H1 (cell line): Measurements from ENCODE around the gene WIPI1. TPM values are rescaled to one million over a fixed set of nuclear protein-coding genes. Genes with fewer than 3 reads are reported as not detected.

Source experiments
- CTCF ChIA-PET: fragments of 300-600 bp; sonication (Branson Sonifier 250); formaldehyde crosslinking; loops from one replicate; lab custom pipeline; 2021; ENCODE audit not compliant: partially characterized antibody; lab: Charles Lee
- POLR2A ChIA-PET: fragments of 300-600 bp; sonication (Branson Sonifier 250); formaldehyde crosslinking; loops from one replicate; lab custom pipeline; 2021; ENCODE audit warnings: inconsistent platforms; ENCODE audit not compliant: partially characterized antibody; lab: Charles Lee
- DNase-seq, 2 experiments: peaks; one replicate each; pipeline versions ENCODE4 v3.0.0 to v3.0.0-alpha.2; 2010 to 2022; ENCODE audit warnings: low spot score in 2 of 2, low read depth in 1 of 2, mixed read lengths in 1 of 2
- FAIRE-seq: peaks from 2 replicates; lab custom pipeline; 2011; peaks lifted over from hg19 to GRCh38; lab: Jason Lieb, UNC
- H2AFZ ChIP-seq: 2 replicates; pipeline ENCODE4 v1.8.1; 2012; ENCODE audit warnings: low read length, inconsistent platforms
- H2AK5ac ChIP-seq: 2 replicates; pipeline ENCODE4 v1.6.1; 2013; ENCODE audit warnings: low read depth, low read length
- H2BK120ac ChIP-seq: replicated peaks from 2 replicates; pipeline ENCODE3; 2013; ENCODE audit warnings: low read depth, low read length, inconsistent platforms
- H2BK12ac ChIP-seq: 2 replicates; pipeline ENCODE4 v1.6.1; 2013; ENCODE audit warnings: low read depth, low read length
- H2BK15ac ChIP-seq: 2 replicates; pipeline ENCODE4 v1.6.1; 2013; ENCODE audit warnings: low read length
- H2BK20ac ChIP-seq: 2 replicates; pipeline ENCODE4 v1.6.1; 2013; ENCODE audit warnings: low read length
- H2BK5ac ChIP-seq: 2 replicates; pipeline ENCODE4 v1.6.1; 2013; ENCODE audit warnings: low read depth, low read length
- H3K14ac ChIP-seq: 2 replicates; pipeline ENCODE4 v1.6.1; 2013; ENCODE audit warnings: inconsistent platforms; ENCODE audit not compliant: insufficient read length
- H3K18ac ChIP-seq: 2 replicates; pipeline ENCODE4 v1.6.1; 2013; ENCODE audit warnings: low read length; ENCODE audit errors: extremely low read depth
- H3K23ac ChIP-seq: 2 replicates; pipeline ENCODE4 v1.6.1; 2013; ENCODE audit warnings: inconsistent platforms; ENCODE audit not compliant: insufficient read length
- H3K23me2 ChIP-seq: 2 replicates; pipeline ENCODE4 v1.6.1; 2013; ENCODE audit warnings: low read depth, low read length
- H3K27ac ChIP-seq: 2 replicates; pipeline ENCODE4 v1.6.1; 2011; ENCODE audit warnings: low read depth, low read length, inconsistent platforms
- H3K27me3 ChIP-seq, 4 experiments: replicated peaks in 1 of 4; 1 replicate in 1 of 4; 2 replicates in 3 of 4; pipeline versions ENCODE4 v1.6.1 to v1.8.1; 2011 to 2013; ENCODE audit warnings: low read length in 3 of 4, mild to moderate bottlenecking in 3 of 4, inconsistent platforms in 2 of 4, mixed read lengths in 2 of 4, moderate library complexity in 1 of 4; ENCODE audit not compliant: control insufficient read depth in 3 of 4, insufficient read depth in 3 of 4; ENCODE audit errors: extremely low read depth in 1 of 4
- H3K36me3 ChIP-seq, 4 experiments: 2 replicates each; pipeline versions ENCODE4 v1.6.1 to v1.8.1; 2011 to 2013; ENCODE audit warnings: mild to moderate bottlenecking in 4 of 4, low read length in 3 of 4, moderate library complexity in 2 of 4, control low read depth in 1 of 4, inconsistent platforms in 1 of 4; ENCODE audit not compliant: insufficient read depth in 4 of 4, control insufficient read depth in 2 of 4
- H3K4ac ChIP-seq: replicated peaks from 2 replicates; pipeline ENCODE3; 2013; ENCODE audit warnings: low read length, low read depth, mixed read lengths, inconsistent platforms; ENCODE audit not compliant: insufficient read length
- H3K4me1 ChIP-seq, 4 experiments: replicated peaks in 1 of 4; 1 replicate in 1 of 4; 2 replicates in 3 of 4; pipeline versions ENCODE4 v1.6.1 to v1.8.1; 2011 to 2013; ENCODE audit warnings: low read length in 3 of 4, inconsistent platforms in 2 of 4, mixed read lengths in 1 of 4; ENCODE audit not compliant: insufficient read depth in 4 of 4, control insufficient read depth in 3 of 4
- H3K4me2 ChIP-seq, 2 experiments: 2 replicates each; pipeline versions ENCODE4 v1.6.1 to v1.8.1; 2011 to 2013; ENCODE audit warnings: low read depth in 2 of 2, low read length in 2 of 2, control low read depth in 1 of 2, inconsistent platforms in 1 of 2, mild to moderate bottlenecking in 1 of 2; ENCODE audit not compliant: insufficient read depth in 1 of 2
- H3K4me3 ChIP-seq, 4 experiments: fragments of 200-600, 300-600 bp in 1 of 4; sonication (generic), shearing (Covaris generic), sonication (Bioruptor Twin) in 1 of 4; 2 replicates each; pipeline versions ENCODE4 v1.5.1 to v1.8.1; 2011 to 2016; ENCODE audit warnings: low read length in 4 of 4, low read depth in 3 of 4, control low read depth in 2 of 4, inconsistent platforms in 2 of 4, mild to moderate bottlenecking in 2 of 4, mixed read lengths in 1 of 4, moderate library complexity in 1 of 4; ENCODE audit not compliant: insufficient read depth in 2 of 4; ENCODE audit errors: extremely low read depth in 1 of 4
- H3K56ac ChIP-seq: replicated peaks from 2 replicates; pipeline ENCODE3; 2013; ENCODE audit warnings: low read depth, mild to moderate bottlenecking, mixed read lengths, low read length, inconsistent platforms; ENCODE audit not compliant: insufficient read length
- H3K79me1 ChIP-seq: 2 replicates; pipeline ENCODE4 v1.6.1; 2013; ENCODE audit warnings: low read depth, low read length, control low read depth
- H3K79me2 ChIP-seq, 2 experiments: 2 replicates each; pipeline versions ENCODE4 v1.6.1 to v1.8.1; 2012 to 2013; ENCODE audit warnings: low read length in 2 of 2, mild to moderate bottlenecking in 2 of 2, inconsistent platforms in 1 of 2; ENCODE audit not compliant: insufficient read depth in 2 of 2, control insufficient read depth in 1 of 2
- H3K9ac ChIP-seq, 4 experiments: replicated peaks in 1 of 4; 1 replicate in 1 of 4; 2 replicates in 3 of 4; pipeline versions ENCODE4 v1.6.1 to v1.8.1; 2011 to 2013; ENCODE audit warnings: low read depth in 3 of 4, low read length in 3 of 4, control low read depth in 2 of 4, mild to moderate bottlenecking in 2 of 4, moderate library complexity in 2 of 4, inconsistent platforms in 1 of 4; ENCODE audit errors: extremely low read depth in 1 of 4
- H3K9me3 ChIP-seq, 2 experiments: 2 replicates each; pipeline versions ENCODE4 v1.6.1 to v1.8.1; 2012 to 2013; ENCODE audit warnings: mild to moderate bottlenecking in 2 of 2, moderate library complexity in 2 of 2, control low read depth in 1 of 2, inconsistent platforms in 1 of 2, low read depth in 1 of 2, low read length in 1 of 2, mixed read lengths in 1 of 2; ENCODE audit not compliant: insufficient read depth in 2 of 2
- H4K20me1 ChIP-seq, 2 experiments: replicated peaks in 1 of 2; 2 replicates each; pipeline versions ENCODE3 to v1.8.1; 2011 to 2013; ENCODE audit warnings: inconsistent platforms in 2 of 2, low read length in 2 of 2, mild to moderate bottlenecking in 1 of 2; ENCODE audit not compliant: insufficient read depth in 2 of 2, control insufficient read depth in 1 of 2
- H4K5ac ChIP-seq: 2 replicates; pipeline ENCODE4 v1.6.1; 2013; ENCODE audit warnings: low read length, low read depth, mixed read lengths, inconsistent platforms; ENCODE audit not compliant: insufficient read length
- H4K8ac ChIP-seq: 2 replicates; pipeline ENCODE4 v1.8.0; 2013; ENCODE audit warnings: mild to moderate bottlenecking, moderate library complexity, low read length, inconsistent platforms; ENCODE audit not compliant: insufficient read depth; ENCODE audit errors: extremely low read depth
- H4K91ac ChIP-seq: replicated peaks from 2 replicates; pipeline ENCODE3; 2013; ENCODE audit warnings: low read length, mixed read lengths, inconsistent platforms; ENCODE audit not compliant: insufficient read length
- BACH1 ChIP-seq: IDR thresholded peaks from 2 replicates; pipeline ENCODE4 v1.6.1; 2012; ENCODE audit warnings: low read length, improper control_type of control experiment
- POLR2A ChIP-seq, 2 experiments: IDR thresholded peaks; 1 replicate in 1 of 2; 2 replicates in 1 of 2; pipeline ENCODE4 v1.6.1; 2011; ENCODE audit warnings: low read depth in 2 of 2, low read length in 2 of 2, mild to moderate bottlenecking in 2 of 2; ENCODE audit errors: control extremely low read depth in 1 of 2
- RNF2 ChIP-seq: fragments of 200-900, 300-1000 bp; sonication (generic); IDR thresholded peaks from 2 replicates; pipeline ENCODE4 v1.7.1; 2016; ENCODE audit warnings: borderline replicate concordance, low read depth, mild to moderate bottlenecking, antibody characterized with exemption, low read length; ENCODE audit not compliant: poor library complexity, severe bottlenecking; ENCODE audit errors: missing control alignments
- SIN3A ChIP-seq, 2 experiments: IDR thresholded peaks in 1 of 2; conservative IDR thresholded peaks in 1 of 2; 2 replicates each; pipeline ENCODE4 v1.6.1; 2011 to 2012; ENCODE audit warnings: low read length in 2 of 2, improper control_type of control experiment in 1 of 2, low read depth in 1 of 2, mild to moderate bottlenecking in 1 of 2
- WGBS, 2 experiments: shearing (Covaris generic) in 1 of 2; methylation state at CpG; one replicate each; pipeline versions ENCODE4 v1.1.6 to v1.1.7; 2013 to 2015; ENCODE audit warnings: low lambda C conversion rate in 2 of 2, mixed read lengths in 2 of 2, inconsistent platforms in 1 of 2, low coverage in 1 of 2, missing lambda C conversion rate in 1 of 2; ENCODE audit not compliant: insufficient replicate concordance in 2 of 2, insufficient coverage in 1 of 2, insufficient read length in 1 of 2; ENCODE audit errors: extremely low coverage in 1 of 2, missing lambda C conversion rate in 1 of 2; 5-methylcytosine and 5-hydroxymethylcytosine counted together
- polyA plus RNA-seq, 7 experiments: library from polyadenylated mRNA; depleted of rRNA in 3 of 7; stranded (reverse) in 5 of 7; unstranded in 2 of 7; fragments of >200 nt in 5 of 7; fragments of 200-250 nt in 2 of 7; gene quantifications; 1 replicate in 5 of 7; 2 replicates in 1 of 7; 4 replicates in 1 of 7; pipeline versions ENCODE4 v1.2.1 to v1.2.3, GENCODE V29; 2011 to 2013; ENCODE audit warnings: missing spikeins in 2 of 7, mixed read lengths in 2 of 7
- total RNA-seq: library from RNA; stranded (reverse); fragmentation: NEBNext Ultra II Directional; extraction: Animal tissue kit (Norgen Biotek cat#: 25700); gene quantifications from 2 replicates; pipeline ENCODE4 v1.2.1, GENCODE V29; 2021

The WIPI1 gene
- total and polyA plus RNA-seq, 2 of the 8 experiments (the other 6 are each of a cell fraction or from before 2014, with no cell fraction given) = 16.6 to 17.4 TPM

- peaks cover 0 to under 1% (median 0%) of the 10 kb centered on the region in 4 experiments; a peak in 2 of 7 replicates for H3K4me1 ChIP-seq
- ChIA-PET CTCF (interaction anchor here (0.9 to 9.2 kb wide), 11 partner anchors 6 to 176 kb away, joined by 3 to 67 read pairs (median 5); partner anchors contain the start of gene WIPI1), POLR2A (interaction anchor here (1.2 kb wide), 1 partner anchor 19 kb away, joined by 3 read pairs; no protein-coding TSS in a partner anchor)
- no peak overlapping the region for H2BK5ac ChIP-seq
- no peak for FAIRE-seq
- H3K4me3 ChIP-seq = no peak overlapping the region
- H3K27ac ChIP-seq = no peak overlapping the region
- H3K23ac ChIP-seq = no peak overlapping the region
- no peak overlapping the region for H2BK20ac ChIP-seq
- H3K79me2 ChIP-seq = no peaks in the 10 kb centered on the region
- no peaks in the 10 kb centered on the region for H3K27me3 ChIP-seq
- H4K8ac ChIP-seq = no peak overlapping the region
- no peak overlapping the region for H4K5ac ChIP-seq
- H3K9me3 ChIP-seq = no peaks in the 10 kb centered on the region
- H3K56ac ChIP-seq = no peak overlapping the region
- no peak overlapping the region for H3K9ac ChIP-seq
- no peak overlapping the region for H2BK15ac ChIP-seq
- H4K20me1 ChIP-seq = no peaks in the 10 kb centered on the region
- 0 out of 8 replicates have a peak, but pooled peaks cover 0 to 3% (median 0%) of the 10 kb centered on the region in 4 experiments for H3K36me3 ChIP-seq
- no peak overlapping the region for H3K4me2 ChIP-seq
- no peaks in the 10 kb centered on the region for H3K79me1 ChIP-seq
- DNase-seq = no peak
- H3K23me2 ChIP-seq = no peaks in the 10 kb centered on the region
- H4K91ac ChIP-seq = no peak overlapping the region
- 89% methylated on average over 14 of the region's 14 CpGs; no CpG with 5 or more reads in 1 of the 2 experiments for WGBS, 2 experiments
- H2AK5ac ChIP-seq = no peak overlapping the region
- no peak overlapping the region for H2BK12ac ChIP-seq
- H3K4ac ChIP-seq = no peak overlapping the region
- no peak overlapping the region for H3K18ac ChIP-seq
- no peak overlapping the region for H3K14ac ChIP-seq
- TF ChIP-seq POLR2A (IDR thresholded peaks at IDR 0.05; ENCODE audit: control extremely low read depth in 1 of 2, low read depth in 2 of 2, low read length in 2 of 2) (no peak), SIN3A (conservative IDR thresholded peaks at IDR 0.05 in 1 of 2, IDR thresholded peaks at IDR 0.05 in 1 of 2; ENCODE audit: low read depth in 1 of 2, low read length in 2 of 2) (no peak), BACH1 (no peak), RNF2 (no peak)
- no peak overlapping the region for H2AFZ ChIP-seq
- H2BK120ac ChIP-seq = no peak overlapping the region
These were observed 16.1 kb downstream of the WIPI1 start for GRCh38 chr17:68441070-68441770.
